ENCODE data around the gene ATP6AP1.

GRCh38 chrX:154428176-154429171 lies at the start of gene ATP6AP1:
- TF ChIP-seq, protein P1, sequence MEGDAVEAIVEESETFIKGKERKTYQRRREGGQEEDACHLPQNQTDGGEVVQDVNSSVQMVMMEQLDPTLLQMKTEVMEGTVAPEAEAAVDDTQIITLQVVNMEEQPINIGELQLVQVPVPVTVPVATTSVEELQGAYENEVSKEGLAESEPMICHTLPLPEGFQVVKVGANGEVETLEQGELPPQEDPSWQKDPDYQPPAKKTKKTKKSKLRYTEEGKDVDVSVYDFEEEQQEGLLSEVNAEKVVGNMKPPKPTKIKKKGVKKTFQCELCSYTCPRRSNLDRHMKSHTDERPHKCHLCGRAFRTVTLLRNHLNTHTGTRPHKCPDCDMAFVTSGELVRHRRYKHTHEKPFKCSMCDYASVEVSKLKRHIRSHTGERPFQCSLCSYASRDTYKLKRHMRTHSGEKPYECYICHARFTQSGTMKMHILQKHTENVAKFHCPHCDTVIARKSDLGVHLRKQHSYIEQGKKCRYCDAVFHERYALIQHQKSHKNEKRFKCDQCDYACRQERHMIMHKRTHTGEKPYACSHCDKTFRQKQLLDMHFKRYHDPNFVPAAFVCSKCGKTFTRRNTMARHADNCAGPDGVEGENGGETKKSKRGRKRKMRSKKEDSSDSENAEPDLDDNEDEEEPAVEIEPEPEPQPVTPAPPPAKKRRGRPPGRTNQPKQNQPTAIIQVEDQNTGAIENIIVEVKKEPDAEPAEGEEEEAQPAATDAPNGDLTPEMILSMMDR (IDR thresholded peaks at IDR 0.05; ENCODE audit: insufficient read depth, low read length, poor library complexity, severe bottlenecking): no peak
- TF ChIP-seq EZH2phosphoT487 (conservative IDR thresholded peaks at IDR 0.05; ENCODE audit: low read length): no peak
